IMR-90 (cell line): ENCODE data around the gene ST6GAL2. TPM values are rescaled to one million over a fixed set of nuclear protein-coding genes. Genes with fewer than 3 reads are reported as not detected.

Experiments used
- ATAC-seq: fragments of 200-7000 bp; cut with Tn5 transposase; 2 replicates; pipeline ENCODE4 v1.9.1; 2020; ENCODE audit warnings: low read depth, mild to moderate bottlenecking, moderate library complexity
- BruUV-seq: library from RNA; stranded (reverse); fragments of 400-500 nt; replicated peaks from 2 replicates; lab custom pipeline; 2021; lab: Mats Ljungman, UMichigan
- CTCF ChIA-PET: fragments of 300-600 bp; formaldehyde crosslinking; extraction: SDS; loops from one replicate; lab custom pipeline; 2021; ENCODE audit warnings: antibody characterized with exemption; lab: Yijun Ruan, JAX
- POLR2A ChIA-PET: fragments of 300-600 bp; sonication (Branson Sonifier 250); formaldehyde crosslinking; loops from one replicate; lab custom pipeline; 2022; ENCODE audit warnings: antibody characterized with exemption; ENCODE audit not compliant: unreplicated experiment; lab: Charles Lee
- DNase-seq: peaks from one replicate; pipeline ENCODE4 v3.0.0; 2013
- H2AFZ ChIP-seq: replicated peaks from 2 replicates; pipeline ENCODE3; 2013; ENCODE audit warnings: low read length, mild to moderate bottlenecking; ENCODE audit not compliant: poor library complexity
- H2AK5ac ChIP-seq: 2 replicates; pipeline ENCODE4 v1.6.1; 2013; ENCODE audit warnings: low read depth, low read length, inconsistent platforms
- H2AK9ac ChIP-seq: replicated peaks from 2 replicates; pipeline ENCODE3; 2013; ENCODE audit warnings: mild to moderate bottlenecking, low read depth, low read length, moderate library complexity; ENCODE audit not compliant: poor library complexity
- H2BK120ac ChIP-seq: 2 replicates; pipeline ENCODE4 v1.6.1; 2013; ENCODE audit warnings: low read depth, low read length, inconsistent platforms
- H2BK15ac ChIP-seq: 3 replicates; pipeline ENCODE4 v1.6.1; 2013; ENCODE audit warnings: low read depth, low read length, inconsistent platforms
- H2BK20ac ChIP-seq: 2 replicates; pipeline ENCODE4 v1.6.1; 2013; ENCODE audit warnings: low read depth, mild to moderate bottlenecking, inconsistent platforms, low read length, moderate library complexity
- H2BK5ac ChIP-seq: 2 replicates; pipeline ENCODE4 v1.6.1; 2013; ENCODE audit warnings: mild to moderate bottlenecking, low read depth, low read length, inconsistent platforms; ENCODE audit not compliant: poor library complexity, severe bottlenecking
- H3K14ac ChIP-seq: replicated peaks from 2 replicates; pipeline ENCODE4 v1.6.1; 2013; ENCODE audit warnings: low read depth, low read length, inconsistent platforms
- H3K18ac ChIP-seq: 2 replicates; pipeline ENCODE4 v1.6.1; 2013; ENCODE audit warnings: low read depth, low read length, control low read depth
- H3K23ac ChIP-seq: 2 replicates; pipeline ENCODE4 v1.6.1; 2013; ENCODE audit warnings: low read depth, low read length, inconsistent platforms
- H3K27ac ChIP-seq: 2 replicates; pipeline ENCODE4 v1.5.1; 2013; ENCODE audit warnings: mild to moderate bottlenecking, control low read depth, low read length; ENCODE audit not compliant: insufficient read depth
- H3K27me3 ChIP-seq: 2 replicates; pipeline ENCODE4 v1.6.1; 2013; ENCODE audit warnings: low read length; ENCODE audit not compliant: control insufficient read depth, insufficient read depth
- H3K36me3 ChIP-seq: 2 replicates; pipeline ENCODE4 v1.6.1; 2013; ENCODE audit warnings: low read length, mixed read lengths; ENCODE audit not compliant: control insufficient read depth, insufficient read depth
- H3K4ac ChIP-seq: 2 replicates; pipeline ENCODE4 v1.6.1; 2013; ENCODE audit warnings: low read depth, low read length, inconsistent platforms
- H3K4me1 ChIP-seq: 2 replicates; pipeline ENCODE4 v1.6.1; 2013; ENCODE audit warnings: low read length, mixed read lengths; ENCODE audit not compliant: control insufficient read depth, insufficient read depth
- H3K4me2 ChIP-seq: 2 replicates; pipeline ENCODE4 v1.6.1; 2013; ENCODE audit warnings: low read depth, mild to moderate bottlenecking, control low read depth, low read length, moderate library complexity
- H3K4me3 ChIP-seq: 2 replicates; pipeline ENCODE4 v1.5.1; 2013; ENCODE audit warnings: low read depth, mild to moderate bottlenecking, control low read depth, low read length, moderate library complexity; ENCODE audit not compliant: insufficient read depth
- H3K56ac ChIP-seq: 2 replicates; pipeline ENCODE4 v1.6.1; 2013; ENCODE audit warnings: low read length, inconsistent platforms; ENCODE audit not compliant: insufficient read depth; ENCODE audit errors: extremely low read depth
- H3K79me1 ChIP-seq, 2 experiments: 2 replicates each; pipeline ENCODE4 v1.6.1; 2013; ENCODE audit warnings: low read length in 2 of 2, inconsistent platforms in 1 of 2, low read depth in 1 of 2
- H3K9ac ChIP-seq: 2 replicates; pipeline ENCODE4 v1.6.1; 2013; ENCODE audit warnings: low read depth, low read length, control low read depth
- H3K9me1 ChIP-seq: 2 replicates; pipeline ENCODE4 v1.6.1; 2013; ENCODE audit warnings: low read length, inconsistent platforms; ENCODE audit not compliant: insufficient read depth
- H3K9me3 ChIP-seq: 2 replicates; pipeline ENCODE4 v1.6.1; 2013; ENCODE audit warnings: low read length; ENCODE audit not compliant: control insufficient read depth, insufficient read depth
- H4K20me1 ChIP-seq: 2 replicates; pipeline ENCODE4 v1.6.1; 2013; ENCODE audit warnings: low read length, inconsistent platforms; ENCODE audit not compliant: insufficient read depth
- H4K5ac ChIP-seq: 2 replicates; pipeline ENCODE4 v1.6.1; 2013; ENCODE audit warnings: mild to moderate bottlenecking, low read depth, low read length, control low read depth
- H4K8ac ChIP-seq, 2 experiments: 2 replicates each; pipeline ENCODE4 v1.6.1; 2013; ENCODE audit warnings: low read depth in 2 of 2, low read length in 2 of 2, control low read depth in 1 of 2, inconsistent platforms in 1 of 2
- H4K91ac ChIP-seq: 2 replicates; pipeline ENCODE4 v1.6.1; 2013; ENCODE audit warnings: low read depth, low read length, inconsistent platforms; ENCODE audit not compliant: insufficient read depth
- BHLHE40 ChIP-seq: fragments of 150-350 bp; IDR thresholded peaks from 2 replicates; pipeline ENCODE4 v1.6.1; 2016; ENCODE audit warnings: mild to moderate bottlenecking, low read depth, low read length
- CEBPB ChIP-seq: IDR thresholded peaks from 2 replicates; pipeline ENCODE4 v1.6.1; 2012; ENCODE audit warnings: low read depth, low read length, improper control_type of control experiment
- CHD1 ChIP-seq: IDR thresholded peaks from 2 replicates; pipeline ENCODE4 v1.6.1; 2012; ENCODE audit warnings: low read depth, low read length, improper control_type of control experiment
- CTCF ChIP-seq: conservative IDR thresholded peaks from 2 replicates; pipeline ENCODE4 v1.5.1; 2012; ENCODE audit warnings: mild to moderate bottlenecking, low read depth, low read length, improper control_type of control experiment
- ELK1 ChIP-seq: fragments of 150-350 bp; IDR thresholded peaks from 2 replicates; pipeline ENCODE4 v1.6.1; 2016; ENCODE audit warnings: low read depth, mild to moderate bottlenecking, low read length, moderate library complexity, borderline replicate concordance
- FOS ChIP-seq: fragments of 150-350 bp; IDR thresholded peaks from 2 replicates; pipeline ENCODE4 v1.6.1; 2016; ENCODE audit warnings: low read depth, low read length
- MAFK ChIP-seq: IDR thresholded peaks from 2 replicates; pipeline ENCODE4 v1.6.1; 2012; ENCODE audit warnings: low read depth, low read length, improper control_type of control experiment
- MAZ ChIP-seq: IDR thresholded peaks from 2 replicates; pipeline ENCODE4 v1.6.1; 2012; ENCODE audit warnings: low read depth, mild to moderate bottlenecking, low read length, improper control_type of control experiment, moderate library complexity, borderline replicate concordance
- MXI1 ChIP-seq: IDR thresholded peaks from 2 replicates; pipeline ENCODE4 v1.6.1; 2012; ENCODE audit warnings: low read depth, mild to moderate bottlenecking, low read length, moderate library complexity, borderline replicate concordance
- NFE2L2 ChIP-seq: fragments of 150-350 bp; IDR thresholded peaks from 2 replicates; pipeline ENCODE4 v1.6.1; 2016; ENCODE audit warnings: low read depth, mild to moderate bottlenecking, low read length
- POLR2A ChIP-seq: IDR thresholded peaks from 2 replicates; pipeline ENCODE4 v1.6.1; 2012; ENCODE audit warnings: mild to moderate bottlenecking, low read depth, low read length
- RAD21 ChIP-seq: IDR thresholded peaks from 2 replicates; pipeline ENCODE4 v1.6.1; 2012; ENCODE audit warnings: low read length, improper control_type of control experiment
- RCOR1 ChIP-seq: IDR thresholded peaks from 2 replicates; pipeline ENCODE4 v1.6.1; 2012; ENCODE audit warnings: mild to moderate bottlenecking, low read length, improper control_type of control experiment; ENCODE audit not compliant: insufficient replicate concordance
- RFX5 ChIP-seq: IDR thresholded peaks from 2 replicates; pipeline ENCODE4 v1.8.0; 2012; ENCODE audit warnings: low read depth, mild to moderate bottlenecking, low read length, moderate library complexity
- SMC3 ChIP-seq: fragments of 150-350 bp; IDR thresholded peaks from 2 replicates; pipeline ENCODE4 v1.6.1; 2016; ENCODE audit warnings: low read depth, mild to moderate bottlenecking, antibody characterized with exemption, low read length, moderate library complexity
- USF2 ChIP-seq: fragments of 150-350 bp; IDR thresholded peaks from 2 replicates; pipeline ENCODE4 v1.6.1; 2017; ENCODE audit warnings: mild to moderate bottlenecking, antibody characterized with exemption, low read length, low read depth
- WGBS, 2 experiments: methylation state at CpG; one replicate each; pipeline versions ENCODE4 v1.1.5 to v1.1.7; 2013; ENCODE audit warnings: missing lambda C conversion rate in 2 of 2; ENCODE audit not compliant: insufficient read length in 1 of 2; ENCODE audit errors: extremely low coverage in 2 of 2; 5-methylcytosine and 5-hydroxymethylcytosine counted together
- dilution Hi-C: fragments of 300-500 bp; cut with HindIII; formaldehyde crosslinking; loops from one replicate; pipeline ENCODE4 v1.14.3; 2018; ENCODE audit warnings: low sequenced_read_pairs; ENCODE audit not compliant: unreplicated experiment
- in situ Hi-C: fragments of 300-500 bp; cut with MboI; formaldehyde crosslinking; loops from 3 replicates; pipeline ENCODE4 v1.14.3; 2019; ENCODE audit warnings: low sequenced_read_pairs, inconsistent platforms, mixed read lengths
- intact Hi-C: fragments of 100-400 bp; cut with micrococcal nuclease; formaldehyde crosslinking; loops from 2 replicates; pipeline ENCODE4 v1.10.0; 2022
- polyA plus RNA-seq, 3 experiments: library from polyadenylated mRNA; depleted of rRNA; stranded (reverse); fragments of >200 nt; gene quantifications; 2 replicates each; pipeline ENCODE4 v1.2.3, GENCODE V29; 2012; ENCODE audit warnings: low replicate concordance in 1 of 3
- total RNA-seq: library from RNA; depleted of rRNA; stranded (reverse); fragments of >200 nt; gene quantifications from 2 replicates; pipeline ENCODE4 v1.2.3, GENCODE V29; 2012

The ST6GAL2 gene
- total and polyA plus RNA-seq, 2 of the 4 experiments (the other 2 are of a cell fraction) = not detected

GRCh38 chr2:106878206-106878605, 7.8 kb downstream of the ST6GAL2 start:
- no peak overlapping the region for H3K9ac ChIP-seq
- no peak overlapping the region for H2AFZ ChIP-seq
- H4K91ac ChIP-seq = no peak overlapping the region
- dilution Hi-C loops = no loop called here
- no peak overlapping the region for H2AK9ac ChIP-seq
- H3K4me3 ChIP-seq = no peak overlapping the region
- H2BK20ac ChIP-seq = no peak overlapping the region
- H3K4ac ChIP-seq = no peak overlapping the region
- no peaks in the 10 kb centered on the region for H3K4me1 ChIP-seq
- no peak overlapping the region for H2BK15ac ChIP-seq
- ATAC-seq (no peak), DNase-seq (no peak)
- H3K23ac ChIP-seq = no peak overlapping the region
- H3K27me3 ChIP-seq = no peaks in the 10 kb centered on the region
- POLR2A ChIA-PET = no interaction called here
- no peak overlapping the region for H3K4me2 ChIP-seq
- H4K5ac ChIP-seq = no peak overlapping the region
- CTCF ChIA-PET = no interaction called here
- H3K14ac ChIP-seq = no peak overlapping the region
- in situ Hi-C loops = no loop called here
- no peak overlapping the region for H3K27ac ChIP-seq
- intact Hi-C loops = no loop called here
- no peaks in the 10 kb centered on the region for H3K36me3 ChIP-seq
- BruUV-seq = no TSS peak
- no peak overlapping the region for H4K8ac ChIP-seq
- H4K20me1 ChIP-seq = no peaks in the 10 kb centered on the region
- H3K9me3 ChIP-seq = no peaks in the 10 kb centered on the region
- 33% methylated on average over 1 of the region's 4 CpGs; no CpG with 5 or more reads in 1 of the 2 experiments for WGBS, 2 experiments
- TF ChIP-seq FOS (no peak), RFX5 (no peak), BHLHE40 (no peak), RAD21 (no peak), USF2 (no peak), CTCF (no peak), NFE2L2 (no peak), CHD1 (no peak), RCOR1 (no peak), MXI1 (no peak), SMC3 (no peak), MAFK (no peak), CEBPB (no peak), POLR2A (no peak), MAZ (no peak), ELK1 (no peak)
- no peak overlapping the region for H2BK5ac ChIP-seq
- no peak overlapping the region for H2AK5ac ChIP-seq
- H3K18ac ChIP-seq = no peak overlapping the region
- no peak overlapping the region for H3K56ac ChIP-seq
- no peak overlapping the region for H2BK120ac ChIP-seq
- H3K9me1 ChIP-seq = no peaks in the 10 kb centered on the region
- no peaks in the 10 kb centered on the region for H3K79me1 ChIP-seq
